GM19351 (cell line): Measurements from ENCODE around the gene YPEL5.

Source experiments
- ATAC-seq: cut with Tn5 transposase; IDR thresholded peaks from one replicate; pipeline ENCODE4 v1.9.1; 2021; ENCODE audit warnings: mild to moderate bottlenecking, moderate library complexity; ENCODE audit not compliant: unreplicated experiment

Gene YPEL5

GRCh38 chr2:30201990-30202389 is 55.2 kb downstream of the YPEL5 start:
- no peak for ATAC-seq

GRCh38 chr2:30203156-30203555 is 56.3 kb downstream of the YPEL5 start:
- ATAC-seq: no peak

- ATAC-seq: no peak
Measured at GRCh38 chr2:30204281-30204680, 57.5 kb downstream of the YPEL5 start.

- ATAC-seq: no peak
Measured at GRCh38 chr2:30205456-30205855, 58.6 kb downstream of the YPEL5 start.

- ATAC-seq: no peak
Measured at GRCh38 chr2:30206461-30207430, 59.9 kb downstream of the YPEL5 start.

- no peak for ATAC-seq
Measured at GRCh38 chr2:30208453-30208852, 61.6 kb downstream of the YPEL5 start.

- ATAC-seq: no peak
Measured at GRCh38 chr2:30209227-30209626, 62.4 kb downstream of the YPEL5 start.
